Omental fat pad (tissue), 4 donors: Measurements from ENCODE around the gene P2RX7. TPM values are rescaled to one million over a fixed set of nuclear protein-coding genes. Genes with fewer than 3 reads are reported as not detected.

Source experiments
- ATAC-seq: fragments of 150-250 bp; one replicate; pipeline ENCODE4 v1.9.1; 2016; ENCODE audit warnings: mild to moderate bottlenecking, moderate library complexity; ENCODE audit not compliant: low FRiP score
- DNase-seq: peaks from one replicate; pipeline ENCODE4 v3.0.0-alpha.2; 2019; ENCODE audit warnings: low spot score
- CTCF ChIP-seq, 3 donors: fragments of 450-650 bp; IDR thresholded peaks; one replicate each; pipeline ENCODE4 v1.5.1; 2016 to 2017; ENCODE audit warnings: antibody characterized with exemption in 3 of 3, mild to moderate bottlenecking in 3 of 3, moderate library complexity in 2 of 3
- total RNA-seq, 4 donors: library from RNA; depleted of rRNA; stranded (reverse); fragments of >200 nt; gene quantifications; one replicate each; pipeline ENCODE4 v1.1.0, GENCODE V29; 2016

The P2RX7 gene
- total RNA-seq, 4 donors from 2014 or later = 2.4 to 8.6 (median 5.6) TPM

DNA sequence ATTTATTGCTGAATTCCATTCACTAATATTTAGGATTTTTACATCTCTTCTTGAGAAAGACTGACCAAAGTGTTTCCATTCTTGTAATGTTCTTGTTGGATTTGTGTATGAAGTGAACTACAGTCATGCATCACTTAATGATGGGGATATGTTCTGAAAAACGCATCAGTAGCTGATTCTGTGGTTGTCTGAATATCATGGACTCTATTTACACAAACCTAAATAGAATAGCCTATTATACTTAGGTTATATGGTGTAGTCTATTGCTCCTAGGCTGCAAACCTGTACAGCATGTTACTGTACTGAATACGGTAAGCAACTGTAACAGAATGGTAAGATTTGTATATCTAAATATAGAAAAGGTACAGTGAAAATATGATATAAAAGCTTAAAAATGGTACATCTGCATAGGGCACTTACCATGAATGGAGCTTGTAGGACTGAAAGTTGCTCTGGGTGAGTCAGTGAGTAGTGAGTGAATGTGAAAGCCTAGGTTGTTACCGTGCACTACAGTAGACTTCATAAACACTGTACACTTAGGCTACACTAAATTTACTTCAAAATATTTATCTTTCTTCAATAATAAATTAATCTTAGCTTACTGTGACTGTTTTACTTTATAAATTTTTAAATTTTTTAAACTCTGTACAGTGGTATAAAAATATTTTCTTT lies 49.7 kb downstream of the P2RX7 start:
- ATAC-seq (no peak), DNase-seq (no peak)
- no peak for TF ChIP-seq CTCF (IDR thresholded peaks at IDR 0.05)

- TF ChIP-seq CTCF (IDR thresholded peaks at IDR 0.05) = no peak
- ATAC-seq = no peak
- DNase-seq = no peak
Observed at GRCh38 chr12:121184425-121184824, 51.7 kb downstream of the P2RX7 start.

DNA sequence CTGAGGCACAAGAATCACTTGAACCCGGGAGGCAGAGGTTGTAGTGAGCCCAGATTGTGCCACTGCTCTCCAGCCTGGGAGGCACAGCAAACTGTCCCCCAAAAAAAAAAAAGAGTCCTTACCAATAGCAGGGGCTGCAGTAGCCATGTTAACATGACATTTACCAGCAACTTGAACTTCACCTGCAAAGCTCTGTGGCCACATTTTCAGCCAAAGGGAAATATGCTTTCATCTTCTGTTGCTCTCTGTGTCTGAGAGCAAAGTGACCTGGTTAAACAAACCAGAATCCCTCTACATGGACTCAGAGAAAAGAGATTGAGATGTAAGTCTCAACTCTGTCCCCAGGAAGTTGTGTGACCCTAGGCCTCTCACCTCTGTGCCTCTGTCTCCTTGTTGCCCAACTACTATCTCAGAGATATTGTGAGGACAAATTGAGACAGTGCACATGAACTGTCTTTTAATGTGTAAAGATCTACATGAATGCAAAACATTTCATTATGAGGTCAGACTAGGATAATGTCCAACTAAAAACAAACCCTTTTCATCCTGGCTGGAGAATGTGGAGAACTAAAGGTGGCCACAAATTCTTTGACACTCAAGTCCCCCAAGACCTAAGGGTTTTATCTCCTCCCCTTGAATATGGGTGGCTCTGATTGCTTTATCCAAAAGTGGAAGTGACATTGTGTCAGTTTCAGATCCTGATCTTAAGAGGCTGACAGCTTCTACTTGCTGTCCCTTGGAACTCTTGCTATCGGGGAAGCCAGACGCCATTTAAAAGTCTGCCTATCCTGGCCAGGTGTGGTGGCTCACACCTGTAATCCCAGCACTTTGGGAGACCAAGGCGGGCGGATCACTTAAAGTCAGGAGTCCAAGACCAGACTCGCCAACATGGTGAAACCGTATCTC lies 52.6 kb downstream of the P2RX7 start:
- no peak for ATAC-seq
- no peak for TF ChIP-seq CTCF (IDR thresholded peaks at IDR 0.05)
- DNase-seq = no peak

DNA sequence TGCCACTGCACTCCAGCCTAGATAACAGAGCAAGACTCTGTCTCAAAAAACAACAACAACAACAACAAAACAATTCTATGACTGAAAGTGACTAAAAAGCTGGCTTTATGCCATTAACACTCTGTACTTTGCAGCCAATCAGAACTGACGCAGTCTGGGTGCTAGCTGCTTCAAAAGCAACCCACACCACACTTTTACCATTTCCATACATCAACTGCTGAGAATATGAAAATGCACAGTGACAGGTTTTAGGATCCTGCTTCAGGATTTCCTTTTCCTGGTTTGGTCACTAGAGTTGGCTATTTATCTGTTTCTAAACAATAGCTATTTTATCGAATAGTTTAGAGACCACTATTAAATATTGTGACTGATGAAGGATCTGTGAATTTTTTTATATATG lies 54.1 kb downstream of the P2RX7 start:
- TF ChIP-seq CTCF (IDR thresholded peaks at IDR 0.05) = no peak
- ATAC-seq (no peak), DNase-seq (no peak)

- TF ChIP-seq CTCF (IDR thresholded peaks at IDR 0.05) = no peak
- DNase-seq (no peak), ATAC-seq (no peak)
Observed at GRCh38 chr12:121187501-121187900, 54.8 kb downstream of the P2RX7 start.

GRCh38 chr12:121188227-121188626 lies 55.6 kb downstream of the P2RX7 start:
- no peak for ATAC-seq
- DNase-seq = no peak

More at GRCh38 chr12:121188227-121188626, 55.6 kb downstream of the P2RX7 start:
- no peak for TF ChIP-seq CTCF (IDR thresholded peaks at IDR 0.05)
